Measurements from ENCODE around the gene CEP20. TPM values are rescaled to one million over a fixed set of nuclear protein-coding genes. Genes with fewer than 3 reads are reported as not detected.
A peak's percentile ranks its signal among the peaks of the same experiment; 100 is the strongest.

Gene CEP20
- total RNA-seq, 1 donor from 2014 or later: 101 TPM

- no peak overlapping the region for H3K4me3 Mint-ChIP-seq
- Histone ChIP-seq H3K36me3 (no peaks in the 10 kb centered on the region), H4K20me1 (ENCODE audit: low read depth) (peaks cover 11% of the 10 kb centered on the region), H3K9me3 (ENCODE audit: low read depth) (no peaks in the 10 kb centered on the region), H3F3A (ENCODE audit: low read depth) (peaks cover 7% of the 10 kb centered on the region), H3K9ac (no peak overlapping the region), H3K79me2 (ENCODE audit: low read depth) (peaks cover 32% of the 10 kb centered on the region), H3K4me3 (no peak overlapping the region), H2AFZ (replicated peaks) (no peak overlapping the region), H3K4me2 (no peak overlapping the region), H3K27me3 (no peaks in the 10 kb centered on the region), H3K4me1 (peaks cover 8% of the 10 kb centered on the region), H3K27ac (no peak overlapping the region)
- TF ChIP-seq EZH2 (IDR thresholded peaks at IDR 0.05) (no peak), EZH2phosphoT487 (IDR thresholded peaks at IDR 0.05) (no peak), CTCF (IDR thresholded peaks at IDR 0.05) (no peak)
- H3K4me1 Mint-ChIP-seq: no peaks in the 10 kb centered on the region
- peaks cover 17% of the 10 kb centered on the region for H3K36me3 Mint-ChIP-seq
- DNase-seq (ENCODE audit: low spot score): no peak
- no peaks in the 10 kb centered on the region for H3K27me3 Mint-ChIP-seq (ENCODE audit: insufficient read depth, low read depth)
- H3K27ac Mint-ChIP-seq: no peak overlapping the region
- H3K9me3 Mint-ChIP-seq: no peaks in the 10 kb centered on the region
Observed at GRCh38 chr16:15879255-15879811, 9.1 kb downstream of the CEP20 start.

DNA sequence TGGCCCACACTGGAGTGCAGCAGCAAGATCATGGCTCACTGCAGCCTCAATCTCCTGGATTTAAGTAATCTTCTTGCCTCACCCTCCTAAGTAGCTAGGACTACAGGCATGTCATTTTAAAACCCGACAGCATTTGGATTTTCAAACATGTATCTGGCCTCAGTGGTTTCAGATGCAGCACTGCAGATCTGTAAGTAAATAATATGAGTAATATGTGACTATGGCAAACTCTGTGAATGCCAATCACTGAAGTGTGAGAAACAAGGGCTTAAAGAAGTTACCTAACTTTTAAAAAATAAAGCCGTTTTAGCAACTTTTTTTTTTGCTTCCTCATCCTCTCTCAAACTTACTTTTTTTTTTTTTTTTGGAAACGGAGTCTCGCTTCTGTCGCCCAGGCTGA lies 11.9 kb downstream of the CEP20 start:
- no peak for TF ChIP-seq EZH2phosphoT487 (IDR thresholded peaks at IDR 0.05)
- no peak for TF ChIP-seq EZH2 (IDR thresholded peaks at IDR 0.05)
- no peak for TF ChIP-seq CTCF (IDR thresholded peaks at IDR 0.05)
- H3K4me3 ChIP-seq: no peak overlapping the region
- H3F3A ChIP-seq (ENCODE audit: low read depth): peaks cover 7% of the 10 kb centered on the region
- Mint-ChIP-seq H3K4me3 (no peak overlapping the region), H3K36me3 (peaks cover 10% of the 10 kb centered on the region), H3K27ac (no peak overlapping the region), H3K4me1 (no peaks in the 10 kb centered on the region), H3K27me3 (ENCODE audit: insufficient read depth, low read depth) (no peaks in the 10 kb centered on the region), H3K9me3 (no peaks in the 10 kb centered on the region)
- peaks cover 17% of the 10 kb centered on the region for H3K79me2 ChIP-seq (ENCODE audit: low read depth)
- H3K36me3 ChIP-seq: no peaks in the 10 kb centered on the region
- H3K27ac ChIP-seq: no peak overlapping the region
- peaks cover 11% of the 10 kb centered on the region for H4K20me1 ChIP-seq (ENCODE audit: low read depth)
- H2AFZ ChIP-seq (replicated peaks): no peak overlapping the region
- no peak for DNase-seq (ENCODE audit: low spot score)
- H3K27me3 ChIP-seq: no peaks in the 10 kb centered on the region
- H3K4me1 ChIP-seq: peaks cover 8% of the 10 kb centered on the region
- H3K9me3 ChIP-seq (ENCODE audit: low read depth): no peaks in the 10 kb centered on the region
- H3K4me2 ChIP-seq: no peak overlapping the region
- no peak overlapping the region for H3K9ac ChIP-seq

- Histone ChIP-seq H3K27me3 (no peaks in the 10 kb centered on the region), H3K79me2 (ENCODE audit: low read depth) (no peaks in the 10 kb centered on the region), H4K20me1 (ENCODE audit: low read depth) (peaks cover 5% of the 10 kb centered on the region), H3K9ac (no peak overlapping the region), H3K4me1 (no peaks in the 10 kb centered on the region), H3K9me3 (ENCODE audit: low read depth) (no peaks in the 10 kb centered on the region), H2AFZ (replicated peaks) (no peak overlapping the region), H3K4me3 (no peak overlapping the region), H3K27ac (peak overlapping the region; percentile 50), H3K4me2 (no peak overlapping the region), H3F3A (ENCODE audit: low read depth) (peaks cover 7% of the 10 kb centered on the region), H3K36me3 (no peaks in the 10 kb centered on the region)
- no peak overlapping the region for H3K27ac Mint-ChIP-seq
- peaks cover 10% of the 10 kb centered on the region for H3K36me3 Mint-ChIP-seq
- no peak overlapping the region for H3K4me3 Mint-ChIP-seq
- peak; percentile 70 for DNase-seq (ENCODE audit: low spot score)
- no peaks in the 10 kb centered on the region for H3K4me1 Mint-ChIP-seq
- TF ChIP-seq CTCF (IDR thresholded peaks at IDR 0.05) (peak; percentile 74), EZH2phosphoT487 (IDR thresholded peaks at IDR 0.05) (no peak), EZH2 (IDR thresholded peaks at IDR 0.05) (no peak)
- no peaks in the 10 kb centered on the region for H3K9me3 Mint-ChIP-seq
- no peaks in the 10 kb centered on the region for H3K27me3 Mint-ChIP-seq (ENCODE audit: insufficient read depth, low read depth)
Observed at GRCh38 chr16:15874745-15875314, 13.6 kb downstream of the CEP20 start.
